ENCODE measurements around the gene OR6B3. TPM values are rescaled to one million over a fixed set of nuclear protein-coding genes. Genes with fewer than 3 reads are reported as not detected.

OR6B3 gene
- total RNA-seq, 1 donor from 2014 or later: not detected

DNA sequence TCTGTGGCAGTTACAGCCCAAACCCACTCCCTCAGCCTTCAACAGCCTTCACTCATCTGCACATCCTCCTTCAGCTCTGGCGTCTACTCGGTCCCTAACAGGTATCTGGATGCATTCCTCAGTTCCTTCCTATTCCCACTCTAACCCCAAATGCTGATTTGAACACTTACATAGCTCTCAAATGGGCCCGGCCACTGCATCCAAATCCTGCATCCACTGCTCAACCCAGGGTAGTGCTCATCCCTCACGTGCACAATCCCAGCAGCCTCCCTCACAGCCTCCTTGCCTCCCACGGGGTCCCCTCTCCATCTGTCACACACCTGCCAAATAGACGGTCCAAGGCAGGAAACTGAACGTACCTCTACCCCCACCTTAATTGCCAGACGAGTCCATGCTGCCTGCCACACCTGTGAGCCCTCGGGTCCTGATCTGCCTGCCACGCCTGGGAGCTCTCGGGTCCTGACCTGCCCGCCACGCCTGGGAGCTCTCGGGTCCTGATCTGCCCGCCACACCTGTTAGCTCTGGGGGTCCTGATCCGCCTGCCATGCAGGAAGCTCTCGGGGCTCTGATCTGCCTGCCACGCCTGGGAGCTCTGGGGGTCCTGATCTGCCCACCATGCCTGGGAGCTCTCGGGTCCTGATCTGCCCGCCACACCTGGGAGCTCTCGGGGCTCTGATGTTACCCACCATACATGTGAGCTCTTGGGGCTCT lies 9.9 kb downstream of the OR6B3 start:
- no peak for DNase-seq (ENCODE audit: low read depth, low spot score)

DNA sequence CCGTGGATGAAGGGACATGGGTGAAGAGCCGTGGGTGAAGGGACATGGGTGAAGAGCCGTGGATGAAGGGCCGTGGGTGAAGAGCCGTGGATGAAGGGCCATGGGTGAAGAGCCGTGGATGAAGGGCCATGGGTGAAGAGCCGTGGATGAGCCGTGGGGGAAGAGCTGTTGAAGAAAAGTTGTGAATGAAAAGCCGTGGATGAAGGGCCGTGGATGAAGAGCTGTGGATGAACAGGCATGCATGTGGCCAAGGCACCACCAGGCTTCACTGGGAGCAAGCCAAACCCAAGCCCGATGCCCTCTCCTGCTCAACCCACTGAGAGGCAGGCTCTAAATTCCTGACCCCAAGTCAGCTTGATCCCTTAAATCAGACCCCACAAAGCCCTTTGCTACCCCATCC lies 10.6 kb downstream of the OR6B3 start:
- H3K4me3 Mint-ChIP-seq: no peak overlapping the region
- H3K36me3 Mint-ChIP-seq (ENCODE audit: low read depth): no peaks in the 10 kb centered on the region
- peaks cover 38% of the 10 kb centered on the region for H3K27me3 Mint-ChIP-seq (ENCODE audit: low read depth)
- no peaks in the 10 kb centered on the region for H3K9me3 Mint-ChIP-seq
- TF ChIP-seq, protein P1, sequence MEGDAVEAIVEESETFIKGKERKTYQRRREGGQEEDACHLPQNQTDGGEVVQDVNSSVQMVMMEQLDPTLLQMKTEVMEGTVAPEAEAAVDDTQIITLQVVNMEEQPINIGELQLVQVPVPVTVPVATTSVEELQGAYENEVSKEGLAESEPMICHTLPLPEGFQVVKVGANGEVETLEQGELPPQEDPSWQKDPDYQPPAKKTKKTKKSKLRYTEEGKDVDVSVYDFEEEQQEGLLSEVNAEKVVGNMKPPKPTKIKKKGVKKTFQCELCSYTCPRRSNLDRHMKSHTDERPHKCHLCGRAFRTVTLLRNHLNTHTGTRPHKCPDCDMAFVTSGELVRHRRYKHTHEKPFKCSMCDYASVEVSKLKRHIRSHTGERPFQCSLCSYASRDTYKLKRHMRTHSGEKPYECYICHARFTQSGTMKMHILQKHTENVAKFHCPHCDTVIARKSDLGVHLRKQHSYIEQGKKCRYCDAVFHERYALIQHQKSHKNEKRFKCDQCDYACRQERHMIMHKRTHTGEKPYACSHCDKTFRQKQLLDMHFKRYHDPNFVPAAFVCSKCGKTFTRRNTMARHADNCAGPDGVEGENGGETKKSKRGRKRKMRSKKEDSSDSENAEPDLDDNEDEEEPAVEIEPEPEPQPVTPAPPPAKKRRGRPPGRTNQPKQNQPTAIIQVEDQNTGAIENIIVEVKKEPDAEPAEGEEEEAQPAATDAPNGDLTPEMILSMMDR (conservative IDR thresholded peaks at IDR 0.05): no peak
- no peak for DNase-seq (ENCODE audit: low read depth, low spot score)
- H3K27ac Mint-ChIP-seq (ENCODE audit: unreplicated experiment): no peak overlapping the region
- H3K4me1 Mint-ChIP-seq: no peaks in the 10 kb centered on the region

More for the DNA sequence above, 9.9 kb downstream of the OR6B3 start:
- no peaks in the 10 kb centered on the region for H3K36me3 Mint-ChIP-seq (ENCODE audit: low read depth)
- no peaks in the 10 kb centered on the region for H3K9me3 Mint-ChIP-seq
- H3K4me1 Mint-ChIP-seq: no peaks in the 10 kb centered on the region
- H3K4me3 Mint-ChIP-seq: no peak overlapping the region
- H3K27me3 Mint-ChIP-seq (ENCODE audit: low read depth): peaks cover 42% of the 10 kb centered on the region
- TF ChIP-seq, protein P1 (conservative IDR thresholded peaks at IDR 0.05): no peak
- H3K27ac Mint-ChIP-seq (ENCODE audit: unreplicated experiment): no peak overlapping the region

DNA sequence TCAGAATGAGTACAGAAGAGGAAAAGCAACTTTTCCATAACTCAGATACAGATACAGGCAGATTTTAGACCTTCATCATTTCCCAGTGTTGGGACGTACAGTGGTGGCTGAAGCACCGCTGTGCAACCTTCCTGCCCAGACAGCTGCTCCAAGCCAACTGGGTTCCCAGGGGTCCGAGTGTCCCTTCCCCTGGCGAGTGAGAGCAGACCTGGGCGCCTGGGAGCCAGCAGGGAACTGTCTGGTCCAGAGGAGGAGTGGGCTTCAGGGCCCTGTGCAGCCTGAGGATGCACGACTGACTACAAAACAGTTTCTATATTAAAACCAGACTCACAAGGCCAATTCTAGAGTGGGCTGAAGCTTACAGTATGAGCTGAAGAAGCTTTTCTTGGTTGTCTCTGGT lies 12.0 kb downstream of the OR6B3 start:
- peaks cover 26% of the 10 kb centered on the region for H3K27me3 Mint-ChIP-seq (ENCODE audit: low read depth)
- H3K27ac Mint-ChIP-seq (ENCODE audit: unreplicated experiment): no peak overlapping the region
- no peak for DNase-seq (ENCODE audit: low read depth, low spot score)
- H3K4me3 Mint-ChIP-seq: no peak overlapping the region
- no peaks in the 10 kb centered on the region for H3K9me3 Mint-ChIP-seq
- TF ChIP-seq, protein P1 (conservative IDR thresholded peaks at IDR 0.05): no peak
- no peaks in the 10 kb centered on the region for H3K4me1 Mint-ChIP-seq
- no peaks in the 10 kb centered on the region for H3K36me3 Mint-ChIP-seq (ENCODE audit: low read depth)

DNA sequence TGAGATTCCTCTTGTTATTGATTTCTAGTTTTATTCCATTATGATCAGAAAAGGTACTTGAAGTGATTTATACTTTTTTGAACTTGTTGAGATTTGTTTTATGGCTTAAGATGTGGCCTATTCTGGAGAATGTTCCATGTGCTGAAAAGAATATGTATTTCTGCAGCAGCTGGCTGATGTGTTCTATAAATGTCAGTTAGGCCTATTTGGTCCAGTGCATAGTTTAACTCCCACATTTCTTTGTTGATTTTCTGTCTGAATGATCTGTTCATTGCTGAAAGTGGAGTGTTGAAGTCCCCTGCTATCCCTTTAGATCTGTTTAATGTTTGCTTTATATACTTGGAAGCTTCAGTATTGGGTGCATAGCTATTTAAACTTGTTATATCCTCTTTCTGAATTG lies 16.0 kb downstream of the OR6B3 start:
- H3K36me3 Mint-ChIP-seq (ENCODE audit: low read depth): no peaks in the 10 kb centered on the region
- no peak for DNase-seq (ENCODE audit: low read depth, low spot score)
- TF ChIP-seq, protein P1 (conservative IDR thresholded peaks at IDR 0.05): no peak

DNA sequence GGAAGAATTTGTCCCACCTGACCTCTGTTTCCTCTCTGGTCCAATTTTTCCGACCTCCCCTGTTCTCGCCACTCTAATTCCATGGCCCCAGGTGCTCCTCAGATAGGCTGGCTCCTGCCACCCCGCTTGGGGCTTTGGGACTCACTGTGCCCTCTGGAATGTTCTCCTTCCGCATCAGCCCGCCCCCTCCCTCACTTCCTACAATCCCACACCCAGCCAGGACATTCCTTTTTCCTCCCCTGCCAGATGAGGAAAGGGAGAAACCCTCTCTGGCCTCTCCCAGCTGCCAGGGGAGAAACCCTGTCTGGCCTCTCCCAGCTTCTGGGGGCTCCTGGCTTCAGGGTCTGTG lies 20.0 kb downstream of the OR6B3 start:
- H3K4me1 Mint-ChIP-seq: no peaks in the 10 kb centered on the region
- no peak for DNase-seq (ENCODE audit: low read depth, low spot score)
- TF ChIP-seq, protein P1 (conservative IDR thresholded peaks at IDR 0.05): no peak
- H3K36me3 Mint-ChIP-seq (ENCODE audit: low read depth): no peaks in the 10 kb centered on the region
- H3K27me3 Mint-ChIP-seq (ENCODE audit: low read depth): peaks cover 12% of the 10 kb centered on the region
- no peak overlapping the region for H3K4me3 Mint-ChIP-seq
- H3K9me3 Mint-ChIP-seq: no peaks in the 10 kb centered on the region
- no peak overlapping the region for H3K27ac Mint-ChIP-seq (ENCODE audit: unreplicated experiment)

More for the DNA sequence above, 16.0 kb downstream of the OR6B3 start:
- Mint-ChIP-seq H3K4me3 (no peak overlapping the region), H3K9me3 (no peaks in the 10 kb centered on the region), H3K27ac (ENCODE audit: unreplicated experiment) (no peak overlapping the region), H3K27me3 (ENCODE audit: low read depth) (no peaks in the 10 kb centered on the region), H3K4me1 (no peaks in the 10 kb centered on the region)

Measured in neural crest cell (in vitro differentiated cells).